Activated B cell treated with CpG ODN at 0.5 μM for 24 hours (primary cell): ENCODE data around the gene TEN1. TPM values are rescaled to one million over a fixed set of nuclear protein-coding genes. Genes with fewer than 3 reads are reported as not detected.

ENCODE experiments used
- ATAC-seq: fragments of 200-7000 bp; cut with Tn5 transposase; one replicate; pipeline ENCODE4 v1.10.0; 2021; ENCODE audit warnings: low read depth, mild to moderate bottlenecking, moderate library complexity
- CTCF ChIA-PET: fragments of 350-600 bp; sonication (Branson Sonifier 250); formaldehyde crosslinking; loops from one replicate; lab custom pipeline; 2021; ENCODE audit warnings: antibody characterized with exemption; lab: Charles Lee
- POLR2A ChIA-PET: fragments of 350-600 bp; sonication (Branson Sonifier 250); formaldehyde crosslinking; loops from one replicate; lab custom pipeline; 2021; ENCODE audit warnings: antibody characterized with exemption; lab: Charles Lee
- DNase-seq: peaks from one replicate; pipeline ENCODE4 v3.0.0; 2022
- H3K27ac Mint-ChIP-seq: one replicate; pipeline ENCODE4 v1.8.0; 2020; ENCODE audit warnings: mixed read lengths
- H3K27me3 Mint-ChIP-seq: one replicate; pipeline ENCODE4 v1.8.0; 2021; ENCODE audit warnings: mixed read lengths
- H3K36me3 Mint-ChIP-seq: one replicate; pipeline ENCODE4 v1.8.0; 2021; ENCODE audit warnings: low read depth, mixed read lengths
- H3K4me1 Mint-ChIP-seq: one replicate; pipeline ENCODE4 v1.8.0; 2021; ENCODE audit warnings: mixed read lengths
- H3K4me3 Mint-ChIP-seq: one replicate; pipeline ENCODE4 v1.8.0; 2020; ENCODE audit warnings: mild to moderate bottlenecking, mixed read lengths
- H3K9me3 Mint-ChIP-seq: one replicate; pipeline ENCODE4 v1.8.0; 2020; ENCODE audit warnings: mixed read lengths
- intact Hi-C: fragments of 100-400 bp; cut with micrococcal nuclease; formaldehyde crosslinking; loops from one replicate; pipeline ENCODE4 v1.15.1; 2024
- total RNA-seq: library from RNA; stranded (reverse); gene quantifications from 2 replicates; pipeline ENCODE4 v1.2.3, GENCODE V29; 2022
- TF ChIP-seq, protein P1 (sequence below): fragments of 200-600 bp; IDR thresholded peaks from one replicate; pipeline ENCODE4 v1.8.0; 2022; ENCODE audit warnings: antibody characterized with exemption, mild to moderate bottlenecking

TEN1 gene
- total RNA-seq, 1 donor from 2014 or later = 22.7 TPM

- no peak overlapping the region for H3K27ac Mint-ChIP-seq
- ATAC-seq (no peak), DNase-seq (no peak)
- POLR2A ChIA-PET = no interaction called here
- H3K4me3 Mint-ChIP-seq = no peak overlapping the region
- CTCF ChIA-PET = interaction anchor here (0.6 to 3.5 kb wide), 5 partner anchors 11 to 293 kb away, joined by 3 to 17 read pairs (median 4); partner anchors contain the start of gene MRPL38
- intact Hi-C loops = no loop called here
- H3K4me1 Mint-ChIP-seq = no peaks in the 10 kb centered on the region
- TF ChIP-seq, protein P1, sequence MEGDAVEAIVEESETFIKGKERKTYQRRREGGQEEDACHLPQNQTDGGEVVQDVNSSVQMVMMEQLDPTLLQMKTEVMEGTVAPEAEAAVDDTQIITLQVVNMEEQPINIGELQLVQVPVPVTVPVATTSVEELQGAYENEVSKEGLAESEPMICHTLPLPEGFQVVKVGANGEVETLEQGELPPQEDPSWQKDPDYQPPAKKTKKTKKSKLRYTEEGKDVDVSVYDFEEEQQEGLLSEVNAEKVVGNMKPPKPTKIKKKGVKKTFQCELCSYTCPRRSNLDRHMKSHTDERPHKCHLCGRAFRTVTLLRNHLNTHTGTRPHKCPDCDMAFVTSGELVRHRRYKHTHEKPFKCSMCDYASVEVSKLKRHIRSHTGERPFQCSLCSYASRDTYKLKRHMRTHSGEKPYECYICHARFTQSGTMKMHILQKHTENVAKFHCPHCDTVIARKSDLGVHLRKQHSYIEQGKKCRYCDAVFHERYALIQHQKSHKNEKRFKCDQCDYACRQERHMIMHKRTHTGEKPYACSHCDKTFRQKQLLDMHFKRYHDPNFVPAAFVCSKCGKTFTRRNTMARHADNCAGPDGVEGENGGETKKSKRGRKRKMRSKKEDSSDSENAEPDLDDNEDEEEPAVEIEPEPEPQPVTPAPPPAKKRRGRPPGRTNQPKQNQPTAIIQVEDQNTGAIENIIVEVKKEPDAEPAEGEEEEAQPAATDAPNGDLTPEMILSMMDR = no peak
- no peaks in the 10 kb centered on the region for H3K27me3 Mint-ChIP-seq
- no peaks in the 10 kb centered on the region for H3K9me3 Mint-ChIP-seq
- H3K36me3 Mint-ChIP-seq = peaks cover 2% of the 10 kb centered on the region
Observed at GRCh38 chr17:76008208-76008607, 29.2 kb downstream of the TEN1 start.

DNA sequence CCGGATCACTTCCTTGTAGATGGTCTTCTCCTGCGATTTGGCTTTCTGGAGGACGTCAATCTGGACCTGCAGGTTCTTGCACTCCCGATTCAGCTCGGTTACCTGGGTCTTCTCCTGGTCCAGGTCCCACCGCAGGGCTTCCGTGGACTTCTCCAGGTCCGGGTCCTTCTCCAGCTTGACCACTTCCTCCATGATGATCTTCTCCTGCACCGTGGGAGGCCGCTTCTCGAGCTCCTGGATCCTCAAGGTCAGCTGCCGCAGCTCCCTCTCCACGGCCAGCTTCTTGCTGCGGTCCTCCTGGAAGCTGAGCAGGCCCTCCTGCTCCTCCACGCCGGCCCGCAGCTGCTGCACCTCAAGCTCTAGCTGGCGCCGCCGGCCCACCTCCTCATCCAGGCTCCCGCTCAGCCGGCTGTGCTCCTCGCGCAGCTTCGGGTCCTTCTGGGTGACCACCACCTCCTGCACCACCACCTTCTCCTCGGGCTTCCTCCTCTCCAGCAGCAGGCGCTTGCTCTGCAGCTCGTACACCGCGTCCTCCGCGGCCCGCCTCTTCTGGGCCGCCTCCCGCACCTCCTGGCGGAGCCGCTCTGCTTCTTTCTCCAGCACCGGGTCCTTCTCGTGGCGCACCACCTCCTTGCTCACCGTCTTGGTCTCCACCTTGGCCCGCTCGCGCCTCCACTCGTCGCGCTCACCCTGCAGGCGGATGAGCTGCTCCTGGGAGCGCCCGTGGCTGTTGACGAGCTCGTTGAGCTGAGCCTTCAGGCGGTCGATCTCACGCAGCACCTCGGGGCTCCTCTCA, 29.8 kb downstream of the TEN1 start:
- intact Hi-C loops = no loop called here
- TF ChIP-seq, protein P1 = no peak
- ChIA-PET CTCF (interaction anchor here (0.6 to 3.5 kb wide), 7 partner anchors 10 to 293 kb away, joined by 3 to 17 read pairs (median 4); partner anchors contain the start of gene MRPL38), POLR2A (no interaction called here)
- Mint-ChIP-seq H3K9me3 (no peaks in the 10 kb centered on the region), H3K27ac (no peak overlapping the region), H3K36me3 (peaks cover 2% of the 10 kb centered on the region), H3K27me3 (no peaks in the 10 kb centered on the region), H3K4me1 (no peaks in the 10 kb centered on the region), H3K4me3 (no peak overlapping the region)
- no peak for DNase-seq
- ATAC-seq = no peak

DNA sequence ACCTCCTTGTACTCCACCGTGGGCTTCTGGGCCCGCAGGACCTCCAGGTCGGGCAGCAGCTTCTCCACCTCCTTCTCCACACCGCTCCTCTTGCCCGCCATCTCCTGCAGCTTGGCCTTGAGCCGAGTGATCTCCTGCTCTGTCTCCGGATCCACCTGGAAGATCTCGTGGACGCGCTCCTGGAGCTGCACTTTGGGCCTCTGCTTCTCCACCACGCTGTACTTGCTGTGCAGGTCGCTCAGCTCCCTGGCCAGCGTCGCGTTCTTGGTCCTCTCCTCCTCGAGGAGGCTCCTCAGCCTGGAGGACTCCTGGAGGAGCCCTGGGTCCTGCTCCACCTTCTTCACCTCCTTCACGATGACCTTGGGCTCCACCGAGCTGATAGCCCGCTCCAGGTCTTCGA, 30.4 kb downstream of the TEN1 start:
- Mint-ChIP-seq H3K27ac (no peak overlapping the region), H3K4me3 (no peak overlapping the region), H3K4me1 (peaks cover 5% of the 10 kb centered on the region), H3K36me3 (no peaks in the 10 kb centered on the region), H3K27me3 (no peaks in the 10 kb centered on the region), H3K9me3 (no peaks in the 10 kb centered on the region)
- TF ChIP-seq, protein P1 = no peak
- DNase-seq (no peak), ATAC-seq (no peak)
- intact Hi-C loops = no loop called here
- POLR2A ChIA-PET = interaction anchor here (0.5 kb wide), 1 partner anchor 63 kb away, joined by 3 read pairs; no protein-coding TSS in a partner anchor
- CTCF ChIA-PET = interaction anchor here (1.3 to 3.5 kb wide), 4 partner anchors 10 to 270 kb away, joined by 3 to 17 read pairs (median 5); partner anchors contain the start of gene MRPL38

GRCh38 chr17:76009969-76010661, 31.1 kb downstream of the TEN1 start:
- no peak overlapping the region for H3K4me3 Mint-ChIP-seq
- H3K4me1 Mint-ChIP-seq = peaks cover 5% of the 10 kb centered on the region
- intact Hi-C loops = loop anchor here (5.0 to 10.0 kb wide), 3 partner anchors 112 to 375 kb away; partner anchors contain the start of gene SPHK1
- no peaks in the 10 kb centered on the region for H3K27me3 Mint-ChIP-seq
- H3K27ac Mint-ChIP-seq = no peak overlapping the region
- ChIA-PET POLR2A (interaction anchor here (0.5 kb wide), 1 partner anchor 63 kb away, joined by 3 read pairs; no protein-coding TSS in a partner anchor), CTCF (interaction anchor here (1.3 to 3.5 kb wide), 5 partner anchors 10 to 270 kb away, joined by 3 to 17 read pairs (median 6); partner anchors contain the start of gene MRPL38)
- TF ChIP-seq, protein P1 = no peak
- ATAC-seq = no peak
- DNase-seq = no peak
- no peaks in the 10 kb centered on the region for H3K36me3 Mint-ChIP-seq
- H3K9me3 Mint-ChIP-seq = no peaks in the 10 kb centered on the region
